HG02970 (cell line): Measurements from ENCODE around the gene HSH2D.

ENCODE experiments used
- ATAC-seq: cut with Tn5 transposase; IDR thresholded peaks from one replicate; pipeline ENCODE4 v1.9.1; 2021; ENCODE audit warnings: mild to moderate bottlenecking, moderate library complexity, moderate number of reproducible peaks; ENCODE audit not compliant: unreplicated experiment, low FRiP score

HSH2D gene

DNA sequence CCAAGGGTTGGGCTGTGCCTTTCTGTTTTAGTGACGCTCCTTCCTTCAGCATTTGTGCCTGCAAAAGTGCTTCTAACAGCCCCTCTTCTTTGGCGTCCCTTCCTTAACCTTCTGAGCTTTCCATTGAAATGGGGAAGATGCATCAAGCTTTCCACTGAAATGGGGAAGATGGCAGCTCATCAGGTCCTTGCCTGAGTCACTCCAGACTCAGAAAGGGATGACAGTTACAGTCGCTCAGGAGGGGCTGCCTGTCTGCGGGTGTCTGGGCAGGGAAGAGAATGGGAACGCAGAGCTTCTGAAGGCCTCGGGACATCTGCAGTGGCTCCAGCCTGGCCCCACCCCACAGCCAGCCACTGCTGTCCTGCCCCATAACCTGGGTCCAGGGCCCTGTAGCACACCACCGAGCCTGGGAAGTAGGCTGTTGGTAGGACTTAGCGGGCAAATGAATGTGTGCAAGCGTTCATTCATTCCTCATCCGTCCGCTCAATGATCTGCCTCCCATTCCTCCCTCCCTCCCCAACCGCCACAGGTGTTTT is 64.1 kb downstream of the HSH2D start:
- no peak for ATAC-seq
